Endothelial cell of umbilical vein (primary cell): ENCODE measurements around the gene ABCC4. TPM values are rescaled to one million over a fixed set of nuclear protein-coding genes. Genes with fewer than 3 reads are reported as not detected.

ENCODE experiments used
- BruUV-seq: library from RNA; stranded (reverse); fragments of 400-500 nt; replicated peaks from 2 replicates; lab custom pipeline; 2021; lab: Mats Ljungman, UMichigan
- CTCF ChIA-PET: fragments of 300-600, 350-600 bp; sonication (Branson Sonifier 250); formaldehyde crosslinking; loops from one replicate; lab custom pipeline; 2021; ENCODE audit warnings: antibody characterized with exemption, inconsistent platforms; lab: Charles Lee
- POLR2A ChIA-PET: fragments of 300-600, 350-600 bp; sonication (Branson Sonifier 250); formaldehyde crosslinking; loops from one replicate; lab custom pipeline; 2021; ENCODE audit warnings: antibody characterized with exemption, inconsistent platforms; lab: Charles Lee
- DNase-seq: peaks from one replicate; pipeline ENCODE4 v3.0.0-alpha.2; 2011; ENCODE audit warnings: low read depth, low spot score
- FAIRE-seq: peaks from 2 replicates; lab custom pipeline; 2011; peaks lifted over from hg19 to GRCh38; lab: Jason Lieb, UNC
- H2AFZ ChIP-seq: 2 replicates; pipeline ENCODE4 v1.6.0; 2012; ENCODE audit warnings: low read depth, low read length, control low read depth, inconsistent platforms
- H3K27ac ChIP-seq: 2 replicates; pipeline ENCODE4 v1.5.1; 2011; ENCODE audit warnings: low read depth, mild to moderate bottlenecking, control low read depth, low read length, moderate library complexity; ENCODE audit not compliant: insufficient read depth
- H3K27me3 ChIP-seq, 2 experiments: 2 replicates each; pipeline versions ENCODE4 v1.6.0 to v1.6.1; 2011; ENCODE audit warnings: low read length in 2 of 2, mixed read lengths in 1 of 2; ENCODE audit not compliant: control insufficient read depth in 2 of 2, insufficient read depth in 2 of 2
- H3K36me3 ChIP-seq, 2 experiments: 2 replicates in 1 of 2; 3 replicates in 1 of 2; pipeline ENCODE4 v1.5.1; 2011; ENCODE audit warnings: low read length in 2 of 2, mild to moderate bottlenecking in 1 of 2, moderate library complexity in 1 of 2; ENCODE audit not compliant: control insufficient read depth in 2 of 2, insufficient read depth in 2 of 2; ENCODE audit errors: extremely low read depth in 1 of 2
- H3K4me1 ChIP-seq: 3 replicates; pipeline ENCODE4 v1.5.1; 2011; ENCODE audit warnings: mild to moderate bottlenecking, low read length; ENCODE audit not compliant: control insufficient read depth, insufficient read depth; ENCODE audit errors: extremely low read depth
- H3K4me2 ChIP-seq: 2 replicates; pipeline ENCODE4 v1.6.1; 2011; ENCODE audit warnings: low read length, control low read depth, mixed read lengths; ENCODE audit not compliant: insufficient read depth
- H3K4me3 ChIP-seq, 3 experiments: fragments of 200-600 bp in 1 of 3; sonication (generic), shearing (Covaris generic) in 1 of 3; replicated peaks in 1 of 3; 2 replicates each; pipeline ENCODE4 v1.5.1; 2011 to 2016; ENCODE audit warnings: control low read depth in 3 of 3, low read length in 3 of 3, mild to moderate bottlenecking in 2 of 3, inconsistent platforms in 1 of 3, low read depth in 1 of 3, moderate library complexity in 1 of 3; ENCODE audit not compliant: insufficient read depth in 1 of 3
- H3K79me2 ChIP-seq: 2 replicates; pipeline ENCODE4 v1.6.0; 2012; ENCODE audit warnings: low read length, inconsistent platforms; ENCODE audit not compliant: control insufficient read depth, insufficient read depth
- H3K9ac ChIP-seq: replicated peaks from 2 replicates; pipeline ENCODE3; 2011; ENCODE audit warnings: low read length, control low read depth; ENCODE audit not compliant: insufficient read depth; ENCODE audit errors: extremely low read depth
- H3K9me1 ChIP-seq: replicated peaks from 3 replicates; pipeline ENCODE4 v1.6.0; 2011; ENCODE audit warnings: mild to moderate bottlenecking, low read length; ENCODE audit not compliant: control insufficient read depth, insufficient read depth; ENCODE audit errors: extremely low read depth
- H3K9me3 ChIP-seq: replicated peaks from 2 replicates; pipeline ENCODE4 v1.5.1; 2012; ENCODE audit warnings: low read length, inconsistent platforms; ENCODE audit not compliant: control insufficient read depth, insufficient read depth
- H4K20me1 ChIP-seq: replicated peaks from 2 replicates; pipeline ENCODE3; 2011; ENCODE audit warnings: mild to moderate bottlenecking, low read length; ENCODE audit not compliant: control insufficient read depth, insufficient read depth; ENCODE audit errors: extremely low read depth
- EZH2 ChIP-seq: IDR thresholded peaks from 2 replicates; pipeline ENCODE4 v1.6.1; 2012; ENCODE audit warnings: borderline replicate concordance, low read depth, mild to moderate bottlenecking, moderate library complexity, low read length, inconsistent platforms; ENCODE audit not compliant: severe bottlenecking
- FOS ChIP-seq: IDR thresholded peaks from 2 replicates; pipeline ENCODE4 v1.6.1; 2011; ENCODE audit warnings: mild to moderate bottlenecking, low read length, moderate library complexity, borderline replicate concordance; ENCODE audit not compliant: insufficient read depth
- GATA2 ChIP-seq: IDR thresholded peaks from 2 replicates; pipeline ENCODE4 v1.7.0; 2011; ENCODE audit warnings: low read depth, mild to moderate bottlenecking, moderate library complexity, mixed read lengths, low read length; ENCODE audit not compliant: insufficient read length, insufficient read depth
- JUN ChIP-seq: IDR thresholded peaks from 2 replicates; pipeline ENCODE4 v1.6.1; 2011; ENCODE audit warnings: borderline replicate concordance, low read depth; ENCODE audit not compliant: insufficient read length, insufficient read depth
- MYC ChIP-seq: IDR thresholded peaks from one replicate; pipeline ENCODE4 v1.6.1; 2011; ENCODE audit warnings: mild to moderate bottlenecking, low read depth, low read length
- POLR2A ChIP-seq: IDR thresholded peaks from 2 replicates; pipeline ENCODE4 v1.6.1; 2012; ENCODE audit warnings: low read depth, mild to moderate bottlenecking, control low read depth, low read length
- POLR2AphosphoS5 ChIP-seq: IDR thresholded peaks from 2 replicates; pipeline ENCODE4 v1.6.1; 2012; ENCODE audit warnings: low read depth, mild to moderate bottlenecking, control low read depth, low read length, moderate library complexity; ENCODE audit not compliant: insufficient read depth
- dilution Hi-C: fragments of 300-500 bp; cut with MboI; formaldehyde crosslinking; loops from one replicate; pipeline ENCODE4 v1.15.0; 2019; ENCODE audit warnings: low sequenced_read_pairs; ENCODE audit not compliant: extremely low pct_ligation_motif_present
- intact Hi-C: fragments of 100-400 bp; cut with micrococcal nuclease; formaldehyde crosslinking; loops from one replicate; pipeline ENCODE4 v1.10.0; 2022
- polyA plus RNA-seq, 4 experiments: library from polyadenylated mRNA; depleted of rRNA in 3 of 4; stranded (reverse) in 3 of 4; unstranded in 1 of 4; fragments of >200 nt; gene quantifications; 2 replicates each; pipeline versions ENCODE4 v1.2.1 to v1.2.3, GENCODE V29; 2011 to 2012; ENCODE audit warnings: missing spikeins in 1 of 4
- total RNA-seq: library from RNA; stranded (reverse); gene quantifications from 2 replicates; pipeline ENCODE4 v1.2.3, GENCODE V29; 2021
- TF ChIP-seq, protein P1 (sequence below): IDR thresholded peaks from 2 replicates; pipeline ENCODE4 v1.6.1; 2011; ENCODE audit not compliant: insufficient read depth, insufficient read length
- TF ChIP-seq, protein P2 (sequence below), 2 donors: IDR thresholded peaks; 1 replicate in 1 of 2; 2 replicates in 1 of 2; pipeline ENCODE4 v1.5.1; 2011; ENCODE audit warnings: low read length in 2 of 2, mild to moderate bottlenecking in 2 of 2, moderate library complexity in 2 of 2, control low read depth in 1 of 2, inconsistent platforms in 1 of 2, low read depth in 1 of 2; ENCODE audit not compliant: insufficient read depth in 1 of 2; ENCODE audit errors: extremely low read depth in 1 of 2

Gene ABCC4
- total and polyA plus RNA-seq, 2 donors (not counting 3 experiments of a cell fraction or from before 2014, with no cell fraction given) = 9.2 to 15.9 TPM

DNA sequence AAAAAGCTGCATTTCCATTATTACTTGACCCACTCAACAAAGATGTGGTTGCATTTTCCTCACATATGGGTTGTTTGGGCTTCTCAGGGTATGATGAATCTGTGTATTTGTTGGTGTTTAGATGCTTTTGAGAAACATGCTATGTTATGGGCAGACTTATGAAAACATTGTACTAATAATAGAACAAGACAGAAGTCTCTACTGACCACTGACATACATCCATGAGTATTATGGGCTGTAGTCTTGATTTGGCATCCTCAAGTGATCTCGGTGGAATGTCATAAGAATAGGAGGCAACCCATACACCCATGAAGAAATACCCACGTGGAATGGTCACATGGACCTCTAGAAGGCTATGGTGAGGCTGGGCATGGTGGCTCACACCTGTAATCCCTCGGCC is 36.3 kb upstream of the ABCC4 start:
- no peaks in the 10 kb centered on the region for H3K4me1 ChIP-seq
- H3K27ac ChIP-seq = no peak overlapping the region
- no peak overlapping the region for H3K4me2 ChIP-seq
- DNase-seq (no peak), FAIRE-seq (no peak)
- H3K36me3 ChIP-seq = no peaks in the 10 kb centered on the region
- no peaks in the 10 kb centered on the region for H3K79me2 ChIP-seq
- no peak overlapping the region for H2AFZ ChIP-seq
- H4K20me1 ChIP-seq = no peaks in the 10 kb centered on the region
- intact Hi-C loops = no loop called here
- H3K9ac ChIP-seq = no peak overlapping the region
- no peaks in the 10 kb centered on the region for H3K9me3 ChIP-seq
- no TSS peak for BruUV-seq
- ChIA-PET CTCF (interaction anchor here (1.8 kb wide), 1 partner anchor 146 kb away, joined by 6 read pairs; no protein-coding TSS in a partner anchor), POLR2A (no interaction called here)
- no peaks in the 10 kb centered on the region for H3K9me1 ChIP-seq
- peaks cover 2 to 4% of the 10 kb centered on the region in 2 experiments for H3K27me3 ChIP-seq
- TF ChIP-seq, protein P1, sequence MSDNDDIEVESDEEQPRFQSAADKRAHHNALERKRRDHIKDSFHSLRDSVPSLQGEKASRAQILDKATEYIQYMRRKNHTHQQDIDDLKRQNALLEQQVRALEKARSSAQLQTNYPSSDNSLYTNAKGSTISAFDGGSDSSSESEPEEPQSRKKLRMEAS = no peak
- TF ChIP-seq, protein P2, sequence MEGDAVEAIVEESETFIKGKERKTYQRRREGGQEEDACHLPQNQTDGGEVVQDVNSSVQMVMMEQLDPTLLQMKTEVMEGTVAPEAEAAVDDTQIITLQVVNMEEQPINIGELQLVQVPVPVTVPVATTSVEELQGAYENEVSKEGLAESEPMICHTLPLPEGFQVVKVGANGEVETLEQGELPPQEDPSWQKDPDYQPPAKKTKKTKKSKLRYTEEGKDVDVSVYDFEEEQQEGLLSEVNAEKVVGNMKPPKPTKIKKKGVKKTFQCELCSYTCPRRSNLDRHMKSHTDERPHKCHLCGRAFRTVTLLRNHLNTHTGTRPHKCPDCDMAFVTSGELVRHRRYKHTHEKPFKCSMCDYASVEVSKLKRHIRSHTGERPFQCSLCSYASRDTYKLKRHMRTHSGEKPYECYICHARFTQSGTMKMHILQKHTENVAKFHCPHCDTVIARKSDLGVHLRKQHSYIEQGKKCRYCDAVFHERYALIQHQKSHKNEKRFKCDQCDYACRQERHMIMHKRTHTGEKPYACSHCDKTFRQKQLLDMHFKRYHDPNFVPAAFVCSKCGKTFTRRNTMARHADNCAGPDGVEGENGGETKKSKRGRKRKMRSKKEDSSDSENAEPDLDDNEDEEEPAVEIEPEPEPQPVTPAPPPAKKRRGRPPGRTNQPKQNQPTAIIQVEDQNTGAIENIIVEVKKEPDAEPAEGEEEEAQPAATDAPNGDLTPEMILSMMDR (IDR thresholded peaks at IDR 0.05; ENCODE audit: extremely low read depth in 1 of 2, insufficient read depth in 1 of 2, low read depth in 1 of 2, low read length in 2 of 2) = no peak
- TF ChIP-seq POLR2A (no peak), MYC (no peak), EZH2 (no peak), JUN (no peak), GATA2 (no peak), POLR2AphosphoS5 (no peak), FOS (no peak)
- no peak overlapping the region for H3K4me3 ChIP-seq
- dilution Hi-C loops = no loop called here
